IPS DF 6.9 (cell line): ENCODE measurements around the gene GDF2.

ENCODE experiments used
- DNase-seq: peaks from one replicate; pipeline ENCODE4 v3.0.0-alpha.2; 2013; ENCODE audit warnings: low read depth, low spot score
- H3K27ac ChIP-seq: one replicate; pipeline ENCODE4 v1.5.1; 2013; ENCODE audit warnings: low read length, control low read depth
- H3K27me3 ChIP-seq: 2 replicates; pipeline ENCODE4 v1.6.1; 2013; ENCODE audit warnings: mild to moderate bottlenecking, low read length; ENCODE audit not compliant: control insufficient read depth, insufficient read depth
- H3K36me3 ChIP-seq: 2 replicates; pipeline ENCODE4 v1.6.1; 2013; ENCODE audit warnings: low read length; ENCODE audit not compliant: control insufficient read depth, insufficient read depth
- H3K4me1 ChIP-seq: 2 replicates; pipeline ENCODE4 v1.6.1; 2013; ENCODE audit warnings: low read length; ENCODE audit not compliant: control insufficient read depth, insufficient read depth
- H3K4me3 ChIP-seq: 2 replicates; pipeline ENCODE4 v1.5.1; 2013; ENCODE audit warnings: mild to moderate bottlenecking, low read length
- H3K9me3 ChIP-seq: 2 replicates; pipeline ENCODE4 v1.6.1; 2013; ENCODE audit warnings: low read length, inconsistent platforms; ENCODE audit not compliant: control insufficient read depth, insufficient read depth
- WGBS: extraction: QIAGEN DNeasy Blood & Tissue Kit; methylation state at CpG from one replicate; pipeline ENCODE4 v1.1.7; 2013; ENCODE audit warnings: mixed read lengths, missing lambda C conversion rate; ENCODE audit not compliant: insufficient read length, insufficient coverage; 5-methylcytosine and 5-hydroxymethylcytosine counted together

The GDF2 gene

DNA sequence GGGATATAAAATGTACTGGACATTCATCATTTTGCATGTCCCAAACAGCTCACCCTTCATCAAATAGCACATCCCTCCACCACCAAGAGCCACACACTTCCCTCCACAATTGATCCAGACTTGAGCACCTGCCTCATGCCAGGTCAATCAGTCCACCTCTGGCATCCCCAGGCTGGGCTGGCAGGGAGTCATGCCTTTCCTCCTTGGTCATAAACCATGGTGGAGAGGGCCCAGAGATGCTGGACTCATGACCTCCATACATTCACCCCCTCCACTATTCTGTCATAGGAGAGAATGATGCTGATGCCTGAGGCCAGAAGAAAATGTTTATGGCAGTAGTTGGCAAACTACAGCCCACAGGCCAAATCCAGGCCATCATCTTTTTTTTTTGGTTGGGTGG lies 38.4 kb upstream of the GDF2 start:
- H3K27ac ChIP-seq, result no peak overlapping the region

DNA sequence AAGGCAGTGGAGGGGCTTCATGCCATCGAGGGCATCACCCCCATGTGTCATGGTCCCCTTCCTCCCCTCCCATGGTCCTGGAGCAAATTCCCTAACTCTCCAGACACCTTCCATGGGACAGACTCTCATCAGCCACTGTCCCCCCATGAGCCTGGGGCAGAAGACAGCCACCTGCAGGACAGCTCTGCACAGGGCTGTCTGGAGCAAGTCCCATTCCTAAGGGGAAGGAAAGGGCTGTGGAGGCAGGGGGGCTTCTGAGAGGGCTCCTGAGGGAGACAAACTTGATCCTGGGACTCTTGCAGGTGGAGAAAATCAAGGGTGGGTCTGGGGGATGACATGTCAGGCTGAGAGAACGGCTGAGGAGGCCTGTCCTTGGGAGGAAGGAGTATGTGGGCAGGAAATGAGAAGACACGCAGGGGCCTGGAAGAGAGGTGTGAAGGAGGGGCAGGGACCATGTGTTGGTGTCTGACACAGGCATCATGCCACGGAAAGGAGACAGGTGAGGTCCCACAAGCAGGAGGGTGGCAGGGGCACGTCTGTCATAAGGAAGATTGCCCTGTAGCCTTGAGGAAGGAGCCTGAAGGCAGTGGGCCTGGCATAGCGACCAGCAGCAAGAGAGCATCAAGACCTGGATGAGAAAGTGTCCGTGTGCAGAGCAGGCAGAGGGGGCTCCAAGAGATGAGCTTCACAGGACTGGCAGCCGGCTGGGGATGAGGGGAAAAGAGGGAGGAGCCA lies 36.7 kb upstream of the GDF2 start:
- H3K4me3 ChIP-seq, result no peak overlapping the region
- H3K27ac ChIP-seq, result no peak overlapping the region
- H3K27me3 ChIP-seq, result no peaks in the 10 kb centered on the region
- no peaks in the 10 kb centered on the region for H3K9me3 ChIP-seq
- WGBS, result no CpG with 5 or more reads among the region's 8 CpGs
- no peaks in the 10 kb centered on the region for H3K4me1 ChIP-seq
- H3K36me3 ChIP-seq, result no peaks in the 10 kb centered on the region
- no peak for DNase-seq

More for the DNA sequence above, 38.4 kb upstream of the GDF2 start:
- DNase-seq, result no peak
- Histone ChIP-seq H3K4me1 (no peaks in the 10 kb centered on the region), H3K4me3 (no peak overlapping the region), H3K9me3 (no peaks in the 10 kb centered on the region), H3K36me3 (no peaks in the 10 kb centered on the region), H3K27me3 (no peaks in the 10 kb centered on the region)

DNA sequence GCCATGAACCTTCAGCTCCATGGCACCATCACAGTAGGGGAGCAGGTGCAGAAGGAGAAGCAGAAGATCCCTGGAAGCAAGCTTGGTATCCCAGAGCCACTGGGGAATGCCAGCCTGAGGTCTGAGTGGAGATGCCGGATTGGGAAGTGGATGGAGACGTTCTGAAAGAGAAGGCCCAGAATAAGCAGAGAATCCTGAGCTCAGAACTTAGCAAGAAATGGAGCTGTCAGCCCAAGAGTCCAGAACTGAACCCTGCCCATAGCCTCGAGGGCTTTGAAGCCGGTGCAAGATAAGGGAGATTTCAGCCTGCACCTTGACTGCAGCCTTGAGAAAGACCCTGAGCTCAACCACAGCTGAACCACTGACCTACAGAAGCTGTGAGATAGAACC lies 36.1 kb upstream of the GDF2 start:
- H3K9me3 ChIP-seq, result no peaks in the 10 kb centered on the region
- no peaks in the 10 kb centered on the region for H3K36me3 ChIP-seq
- no peak overlapping the region for H3K27ac ChIP-seq
- H3K4me1 ChIP-seq, result no peaks in the 10 kb centered on the region
- WGBS, result no CpG with 5 or more reads among the region's 4 CpGs
- no peaks in the 10 kb centered on the region for H3K27me3 ChIP-seq
- no peak overlapping the region for H3K4me3 ChIP-seq
- DNase-seq, result no peak

DNA sequence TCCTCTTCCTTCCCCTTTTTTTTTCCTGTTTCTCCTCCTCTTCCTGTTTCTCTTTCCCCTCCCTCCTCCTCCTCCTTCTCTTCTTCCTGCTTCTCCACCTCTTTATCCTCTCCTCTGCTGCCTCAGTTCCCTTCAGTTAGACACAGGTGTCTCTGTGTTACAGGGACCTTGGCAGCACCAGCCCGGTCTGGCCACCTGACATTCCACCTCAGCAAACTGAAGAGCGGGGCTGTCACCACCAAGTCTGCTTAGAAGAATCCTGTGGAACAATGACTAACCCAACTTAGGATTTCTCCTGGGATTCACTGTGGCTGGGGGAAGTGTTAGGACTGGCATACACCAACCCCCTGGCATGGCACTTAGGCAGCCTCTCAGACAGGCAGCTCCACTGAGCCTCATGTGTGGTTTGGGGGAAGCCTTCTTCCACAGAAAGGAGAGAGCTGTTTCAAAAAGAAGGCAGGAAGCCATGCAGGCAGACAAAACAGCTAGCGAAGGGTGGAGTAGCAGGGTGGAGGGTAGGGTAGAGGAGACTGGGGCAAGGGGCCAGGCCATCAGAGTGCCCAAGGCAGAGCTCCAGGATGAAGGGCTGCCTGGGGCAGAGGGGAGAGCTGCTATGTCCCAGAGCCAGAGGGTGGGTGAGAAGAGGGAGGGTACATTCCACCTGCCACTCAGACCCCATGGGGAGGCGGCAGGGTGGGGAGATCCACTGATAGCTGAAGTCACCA lies 35.5 kb upstream of the GDF2 start:
- no peaks in the 10 kb centered on the region for H3K27me3 ChIP-seq
- H3K4me3 ChIP-seq, result no peak overlapping the region
- WGBS, result no CpG with 5 or more reads among the region's 4 CpGs
- no peaks in the 10 kb centered on the region for H3K36me3 ChIP-seq
- H3K27ac ChIP-seq, result no peak overlapping the region
- no peak for DNase-seq
- H3K9me3 ChIP-seq, result no peaks in the 10 kb centered on the region
- no peaks in the 10 kb centered on the region for H3K4me1 ChIP-seq

DNA sequence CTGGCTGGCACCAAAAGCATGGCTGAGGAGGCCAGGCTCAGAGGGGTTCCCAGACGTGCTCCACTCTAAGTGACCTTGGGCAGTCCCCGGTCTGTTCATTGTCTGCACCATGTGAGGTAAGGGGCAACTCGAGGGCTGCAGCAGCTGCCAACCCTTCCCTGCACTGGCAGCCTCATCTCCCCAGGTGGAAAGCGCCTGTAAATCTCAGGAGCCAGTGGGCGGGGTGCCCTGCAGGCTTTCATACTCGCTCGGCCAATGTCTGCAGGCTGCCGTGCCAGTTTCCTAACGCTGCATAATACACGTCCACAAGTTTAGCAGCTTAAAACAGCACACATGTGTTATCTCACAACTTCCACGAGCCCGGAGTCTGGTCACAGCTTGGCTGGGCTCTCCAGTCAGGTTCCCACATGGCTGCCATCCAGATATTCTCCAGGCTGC lies 34.9 kb upstream of the GDF2 start:
- no peak for DNase-seq
- no CpG with 5 or more reads among the region's 12 CpGs for WGBS
- Histone ChIP-seq H3K9me3 (no peaks in the 10 kb centered on the region), H3K4me1 (no peaks in the 10 kb centered on the region), H3K27ac (no peak overlapping the region), H3K27me3 (no peaks in the 10 kb centered on the region), H3K36me3 (no peaks in the 10 kb centered on the region), H3K4me3 (no peak overlapping the region)

DNA sequence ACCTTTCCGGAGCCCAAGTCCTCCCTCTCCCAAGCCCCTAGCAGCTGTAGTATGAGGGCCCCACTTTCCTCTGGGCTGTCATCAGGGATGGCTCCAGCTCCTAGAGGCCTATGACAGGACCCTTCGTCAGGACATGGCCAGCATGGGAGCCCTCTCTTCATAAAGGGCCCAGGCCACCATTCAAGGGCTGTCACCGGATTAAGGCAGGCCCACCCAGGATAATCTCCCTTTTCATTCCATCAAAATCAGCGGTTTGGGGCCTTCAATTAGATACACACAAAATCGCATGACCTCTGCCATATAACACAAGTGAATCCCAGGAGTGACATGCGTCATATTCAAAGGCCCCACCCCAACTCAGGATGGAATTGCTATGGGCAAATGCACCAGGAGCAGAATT lies 34.4 kb upstream of the GDF2 start:
- Histone ChIP-seq H3K4me3 (no peak overlapping the region), H3K27ac (no peak overlapping the region), H3K36me3 (no peaks in the 10 kb centered on the region), H3K27me3 (no peaks in the 10 kb centered on the region), H3K9me3 (no peaks in the 10 kb centered on the region), H3K4me1 (no peaks in the 10 kb centered on the region)
- DNase-seq, result no peak
- WGBS, result no CpG with 5 or more reads among the region's 6 CpGs

DNA sequence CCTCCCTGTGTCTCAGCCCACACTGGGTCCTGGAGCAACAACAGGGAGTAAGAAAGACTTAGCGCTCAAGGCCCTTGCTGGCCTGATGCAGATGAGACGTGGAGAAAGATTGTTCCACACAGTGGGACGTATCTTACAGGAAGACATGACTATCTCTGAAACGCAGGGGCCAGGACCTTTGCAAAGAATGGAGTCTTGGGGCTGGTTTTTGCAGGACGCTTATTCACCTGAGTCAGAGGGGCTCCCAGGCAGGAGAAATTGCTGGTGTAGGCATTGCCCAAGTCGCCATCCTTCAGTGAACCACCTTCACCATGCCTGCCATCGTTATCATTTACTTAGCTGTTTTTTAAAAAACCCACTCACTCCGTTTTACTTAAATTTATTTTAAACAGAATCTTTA lies 34.0 kb upstream of the GDF2 start:
- no peaks in the 10 kb centered on the region for H3K4me1 ChIP-seq
- no peaks in the 10 kb centered on the region for H3K9me3 ChIP-seq
- no peak overlapping the region for H3K4me3 ChIP-seq
- H3K27me3 ChIP-seq, result no peaks in the 10 kb centered on the region
- no peak overlapping the region for H3K27ac ChIP-seq
- no peaks in the 10 kb centered on the region for H3K36me3 ChIP-seq
- WGBS, result 100% methylated on average over 2 of the region's 8 CpGs
- DNase-seq, result no peak

DNA sequence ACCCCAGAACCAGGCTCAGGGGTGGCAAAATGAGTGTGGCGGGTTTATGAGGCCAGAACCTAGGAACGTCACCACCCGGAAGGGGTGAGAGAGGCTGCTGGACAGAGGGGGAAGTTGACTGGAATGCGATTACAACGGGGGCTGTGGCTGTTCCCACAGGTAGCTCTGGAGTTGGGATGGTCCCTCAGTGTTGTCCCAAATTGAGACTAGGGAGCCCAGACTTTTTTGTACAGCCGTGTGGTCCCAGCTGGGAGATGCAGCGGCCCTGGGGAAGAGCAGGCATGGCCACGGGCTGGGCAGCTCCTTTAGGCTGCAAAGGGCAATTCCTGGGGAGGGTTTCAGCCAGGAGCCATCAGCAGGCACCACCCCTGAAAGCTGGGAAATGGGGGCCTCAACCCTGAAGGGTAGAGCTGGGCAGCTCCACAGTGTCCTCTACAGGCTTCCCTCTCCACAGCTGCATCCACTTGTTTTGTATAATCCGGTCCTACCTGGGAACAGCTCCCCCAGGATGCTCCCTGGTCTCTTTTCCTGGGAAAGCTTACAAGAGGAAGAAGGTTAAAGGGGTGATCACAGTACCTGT lies 33.2 kb upstream of the GDF2 start:
- no CpG with 5 or more reads among the region's 9 CpGs for WGBS
- no peak for DNase-seq
- Histone ChIP-seq H3K4me3 (no peak overlapping the region), H3K36me3 (no peaks in the 10 kb centered on the region), H3K9me3 (no peaks in the 10 kb centered on the region), H3K4me1 (no peaks in the 10 kb centered on the region), H3K27ac (no peak overlapping the region), H3K27me3 (no peaks in the 10 kb centered on the region)

DNA sequence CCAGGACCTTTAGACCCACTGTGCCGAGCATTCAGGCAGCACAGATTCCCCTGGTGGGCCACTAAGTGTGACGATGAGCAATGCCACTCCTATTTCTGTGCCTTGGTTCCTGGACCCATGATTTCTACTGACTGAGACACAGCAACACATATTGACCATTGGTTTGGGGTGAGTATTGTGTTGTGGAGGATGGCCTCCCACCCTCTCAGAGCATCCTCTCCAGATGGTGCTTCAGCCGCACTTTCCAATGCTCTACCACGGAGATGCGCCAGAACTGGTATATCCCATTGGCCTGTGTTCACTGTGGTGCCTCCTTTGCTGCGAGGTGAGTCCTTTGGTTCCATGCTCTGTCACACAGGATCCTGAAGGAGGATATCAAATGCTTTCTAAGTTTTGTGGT lies 32.3 kb upstream of the GDF2 start:
- H3K27me3 ChIP-seq, result no peaks in the 10 kb centered on the region
- H3K27ac ChIP-seq, result no peak overlapping the region
- no CpG with 5 or more reads among the region's 6 CpGs for WGBS
- no peak overlapping the region for H3K4me3 ChIP-seq
- no peaks in the 10 kb centered on the region for H3K36me3 ChIP-seq
- no peaks in the 10 kb centered on the region for H3K9me3 ChIP-seq
- DNase-seq, result no peak
- H3K4me1 ChIP-seq, result no peaks in the 10 kb centered on the region

DNA sequence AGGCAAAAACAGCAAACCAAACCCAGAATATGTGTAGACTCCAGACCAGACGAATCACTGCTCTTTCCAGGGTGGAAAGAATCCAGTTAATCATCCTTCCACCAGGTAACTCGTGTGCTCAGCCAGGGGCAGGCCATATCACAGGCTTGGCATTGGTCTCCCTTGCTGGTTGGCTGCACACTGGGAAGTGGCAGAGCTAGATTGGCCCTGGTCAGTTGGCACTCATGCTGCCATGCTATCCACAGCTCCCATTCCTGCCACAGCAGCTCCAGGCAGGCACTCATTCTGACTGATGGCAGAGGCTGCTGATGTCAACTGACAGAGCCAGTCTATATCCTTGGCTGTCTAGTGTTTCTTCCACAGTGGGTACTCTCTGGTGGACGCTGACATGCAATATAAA lies 31.9 kb upstream of the GDF2 start:
- H3K4me3 ChIP-seq, result no peak overlapping the region
- WGBS, result no CpG with 5 or more reads among the region's 3 CpGs
- H3K27ac ChIP-seq, result no peak overlapping the region
- DNase-seq, result no peak
- no peaks in the 10 kb centered on the region for H3K4me1 ChIP-seq
- no peaks in the 10 kb centered on the region for H3K27me3 ChIP-seq
- no peaks in the 10 kb centered on the region for H3K36me3 ChIP-seq
- no peaks in the 10 kb centered on the region for H3K9me3 ChIP-seq
